Right renal pelvis (tissue), 4 donors: ENCODE measurements around the gene BBS1. TPM values are rescaled to one million over a fixed set of nuclear protein-coding genes. Genes with fewer than 3 reads are reported as not detected.
"Not testable (repeated sequence)": the region's sequence is repeated elsewhere in the genome, so short reads cannot be mapped to it uniquely, and the experiment has no call there.

ENCODE experiments used
- DNase-seq, 4 donors: peaks; one replicate each; pipeline ENCODE4 v3.0.0-alpha.2; 2013; ENCODE audit warnings: low read depth in 4 of 4, low spot score in 3 of 4, missing footprints in 1 of 4
- polyA plus RNA-seq, 4 donors: library from polyadenylated mRNA; unstranded; fragments of 120-200 nt; gene quantifications; one replicate each; pipeline ENCODE4 v1.2.1, GENCODE V29; 2013; ENCODE audit not compliant: insufficient read length in 4 of 4

Gene BBS1
- 10 to 100 TPM; 68.9 to 76.6 (median 76.0) TPM for polyA plus RNA-seq

DNA sequence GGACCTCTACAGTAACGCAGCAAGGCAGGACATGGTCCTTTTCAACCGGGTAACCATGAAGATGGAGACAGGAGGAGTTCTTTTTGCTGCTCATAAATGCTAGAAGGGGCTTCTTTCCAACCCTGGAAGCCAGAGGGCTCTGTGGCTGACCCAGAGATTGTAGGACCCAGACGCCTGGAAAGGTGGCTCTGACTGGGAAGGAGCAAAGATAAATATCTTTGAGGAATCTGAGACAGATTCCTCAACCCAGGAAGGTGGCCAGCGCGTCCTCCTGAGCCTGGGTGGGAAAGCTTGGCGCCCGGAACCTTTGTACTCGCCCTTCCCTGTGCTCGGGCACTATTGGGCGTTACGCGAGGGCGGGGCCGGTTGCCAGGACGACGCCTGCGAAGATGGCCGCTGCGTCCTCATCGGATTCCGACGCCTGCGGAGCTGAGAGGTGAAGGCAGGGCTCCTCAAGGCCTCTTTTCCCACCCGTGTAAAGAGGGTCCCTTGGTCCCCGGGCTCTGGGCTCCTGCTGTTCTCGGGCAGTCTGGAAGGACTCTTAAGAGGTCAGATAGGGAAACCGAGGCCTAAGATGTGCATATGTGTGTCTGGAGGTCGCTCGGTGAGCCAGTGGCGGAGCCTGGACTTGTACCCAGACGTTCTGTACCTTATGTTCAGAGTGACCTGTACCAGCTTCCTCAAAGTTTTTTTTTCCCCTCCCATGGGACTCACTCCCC lies at the start of gene BBS1:
Gene BBS1, plus strand, starts transcription at position 365 of the 719 bp plus-strand sequence. Its CDS starts 25 bp downstream, at position 390.
- DNase-seq = peak; percentile 62 to 73 (median 70)

DNA sequence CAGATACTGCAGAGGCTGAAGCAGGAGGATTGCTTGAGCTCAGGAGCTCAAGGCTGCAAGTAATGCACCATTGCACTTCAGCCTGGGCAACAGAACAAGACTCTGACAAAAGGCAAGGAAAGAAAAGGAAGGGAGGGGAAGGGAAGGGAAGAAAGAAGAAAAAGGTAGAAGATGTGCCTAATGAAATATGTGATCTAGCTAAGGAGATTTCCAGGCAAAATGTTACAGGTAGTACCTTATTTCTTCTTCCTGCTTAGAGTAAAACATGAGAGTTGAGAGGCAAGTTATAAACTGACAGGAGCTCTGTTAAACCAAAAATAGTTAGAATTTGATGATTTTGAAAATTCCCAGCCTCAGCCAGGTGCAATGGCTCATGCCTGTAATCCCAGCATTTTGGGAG lies 48.4 kb upstream of the BBS1 start:
- DNase-seq = no peak

DNA sequence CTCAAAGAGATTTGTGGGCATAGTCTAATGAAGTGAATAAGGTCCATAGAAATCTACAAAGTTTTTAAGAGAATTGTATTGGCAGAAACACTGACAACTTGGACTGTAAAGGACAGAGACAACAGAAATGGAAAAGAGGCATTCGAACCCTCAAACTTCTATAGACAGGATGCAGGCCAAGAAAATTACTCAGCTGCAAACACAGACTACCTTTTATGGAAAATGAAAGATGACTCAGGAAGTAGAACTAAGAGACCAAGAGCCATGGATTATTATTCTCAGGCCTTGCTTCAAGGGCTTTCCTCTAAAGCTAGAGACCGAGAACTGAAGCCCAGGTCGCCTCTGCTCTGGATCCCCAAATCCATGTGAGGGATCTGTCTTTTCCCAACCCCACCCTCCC lies 47.5 kb upstream of the BBS1 start:
- DNase-seq = no peak

DNA sequence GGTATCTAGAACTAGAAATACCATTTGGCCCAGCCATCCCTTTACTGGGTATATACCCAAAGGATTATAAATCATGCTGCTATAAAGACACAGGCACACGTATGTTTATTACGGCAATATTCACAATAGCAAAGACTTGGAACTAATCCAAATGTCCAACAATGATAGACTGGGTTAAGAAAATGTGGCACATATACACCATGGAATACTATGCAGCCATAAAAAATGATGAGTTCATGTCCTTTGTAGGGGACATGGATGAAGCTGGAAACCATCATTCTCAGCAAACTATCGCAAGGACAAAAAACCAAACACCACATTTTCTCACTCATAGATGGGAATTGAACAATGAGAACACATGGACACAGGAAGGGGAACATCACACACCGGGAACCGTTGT lies 46.3 kb upstream of the BBS1 start:
- DNase-seq = not testable (repeated sequence)

DNA sequence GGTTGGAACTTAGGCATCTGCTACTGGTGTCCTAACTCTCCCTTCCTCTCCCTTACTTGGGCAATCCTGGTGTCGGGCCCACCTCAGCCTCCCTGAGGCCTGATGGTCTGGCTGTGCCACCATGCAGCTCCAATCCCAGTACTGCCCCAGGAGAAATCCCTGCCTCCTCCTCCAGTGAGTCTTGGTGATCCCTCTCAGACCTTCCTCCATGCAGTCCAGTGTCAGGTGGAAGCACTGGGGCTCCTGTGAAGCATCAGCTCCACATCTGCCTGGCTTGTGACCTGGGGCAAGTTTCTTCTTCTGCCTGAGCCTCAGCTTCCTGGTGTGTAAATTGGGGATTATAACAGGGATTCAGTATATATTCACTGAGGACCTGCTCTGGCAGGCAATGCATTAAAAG lies 45.5 kb upstream of the BBS1 start:
- DNase-seq = no peak

DNA sequence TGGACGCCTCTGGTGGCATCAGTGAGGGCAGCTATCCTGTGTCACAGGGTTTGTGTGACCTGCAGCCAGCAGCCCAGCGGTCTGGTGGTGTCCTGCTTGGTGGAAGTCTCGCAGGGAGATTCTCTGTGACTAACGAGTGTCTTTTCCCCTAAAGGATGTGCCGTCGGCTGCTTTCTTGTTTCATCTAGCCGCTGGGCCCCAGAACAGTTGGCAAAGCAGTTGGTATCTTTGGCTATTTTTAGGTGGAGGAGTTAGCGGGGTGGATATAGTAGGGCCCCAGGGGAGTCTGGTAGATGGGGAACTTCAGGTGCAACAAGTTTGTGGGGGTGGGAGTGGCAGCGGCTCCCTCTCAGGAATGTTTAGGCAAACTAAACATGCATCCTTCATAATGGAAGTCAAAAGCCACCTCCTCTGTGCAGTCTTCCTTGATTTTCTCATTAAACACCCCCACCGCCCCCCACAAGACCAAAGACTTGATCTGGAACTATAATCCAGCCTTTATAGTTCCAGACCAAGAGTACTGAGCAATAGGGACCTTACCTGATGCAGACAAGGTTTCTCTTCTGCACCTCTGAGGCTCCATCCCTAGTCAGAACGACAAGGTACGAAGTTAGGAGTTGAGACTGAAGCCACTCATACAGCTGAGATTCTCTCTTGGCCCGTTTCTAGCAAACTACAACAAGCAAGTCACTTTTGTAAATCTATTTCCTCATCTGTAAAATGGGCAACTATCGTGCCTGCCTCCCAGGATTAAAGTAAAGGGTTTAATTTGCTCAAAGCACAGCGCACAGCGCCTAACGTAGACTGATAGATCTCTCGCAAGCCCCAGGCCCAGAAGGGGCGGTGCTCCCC lies 44.8 kb upstream of the BBS1 start:
- no peak for DNase-seq

DNA sequence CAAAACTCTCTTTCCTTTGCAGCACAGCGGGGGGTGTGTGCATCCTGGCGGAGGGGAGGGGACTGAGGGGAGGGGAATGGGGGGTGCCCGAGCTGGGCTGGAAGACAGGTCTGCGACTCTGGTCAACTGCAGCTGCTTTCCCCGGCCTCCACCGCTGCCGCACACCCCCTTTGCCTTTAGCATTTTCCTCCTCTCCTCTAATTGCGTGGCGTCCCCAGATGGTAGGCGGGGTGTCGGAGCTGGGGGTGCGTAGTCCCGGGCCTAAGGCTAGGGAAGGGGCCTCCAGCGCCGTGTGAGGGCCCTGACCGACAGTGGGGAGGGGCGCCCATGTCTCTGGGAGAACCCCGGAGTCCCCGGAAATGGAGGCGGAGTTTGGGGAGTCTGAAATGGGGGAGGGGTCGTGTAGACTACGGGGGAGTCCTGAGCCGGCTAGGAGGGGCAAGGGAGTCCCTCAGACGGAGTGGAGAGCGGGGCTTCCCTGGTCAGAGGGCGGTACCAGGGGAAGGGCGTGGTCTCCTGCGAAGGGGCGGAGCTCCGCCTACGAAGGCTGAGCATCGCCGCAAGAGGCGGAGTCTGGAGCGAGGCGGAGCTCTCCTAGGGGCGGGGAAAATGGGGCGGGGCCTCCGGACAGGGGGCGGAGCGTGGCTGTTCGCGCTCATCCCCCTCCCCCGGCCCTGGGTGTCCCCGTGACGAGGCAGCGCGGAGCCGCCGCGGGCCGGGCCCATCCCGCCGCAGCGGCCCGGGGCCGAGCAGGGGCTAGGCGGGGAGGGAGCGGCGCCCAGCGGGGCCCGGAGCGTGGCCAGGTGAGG lies 44.0 kb upstream of the BBS1 start, which contains the start of gene PELI3:
Gene PELI3, plus strand, starts transcription at position 681 of the 809 bp plus-strand sequence. CDS start 1,224 bp downstream, outside the sequence.
- peak; percentile 83 to 90 (median 86) for DNase-seq

DNA sequence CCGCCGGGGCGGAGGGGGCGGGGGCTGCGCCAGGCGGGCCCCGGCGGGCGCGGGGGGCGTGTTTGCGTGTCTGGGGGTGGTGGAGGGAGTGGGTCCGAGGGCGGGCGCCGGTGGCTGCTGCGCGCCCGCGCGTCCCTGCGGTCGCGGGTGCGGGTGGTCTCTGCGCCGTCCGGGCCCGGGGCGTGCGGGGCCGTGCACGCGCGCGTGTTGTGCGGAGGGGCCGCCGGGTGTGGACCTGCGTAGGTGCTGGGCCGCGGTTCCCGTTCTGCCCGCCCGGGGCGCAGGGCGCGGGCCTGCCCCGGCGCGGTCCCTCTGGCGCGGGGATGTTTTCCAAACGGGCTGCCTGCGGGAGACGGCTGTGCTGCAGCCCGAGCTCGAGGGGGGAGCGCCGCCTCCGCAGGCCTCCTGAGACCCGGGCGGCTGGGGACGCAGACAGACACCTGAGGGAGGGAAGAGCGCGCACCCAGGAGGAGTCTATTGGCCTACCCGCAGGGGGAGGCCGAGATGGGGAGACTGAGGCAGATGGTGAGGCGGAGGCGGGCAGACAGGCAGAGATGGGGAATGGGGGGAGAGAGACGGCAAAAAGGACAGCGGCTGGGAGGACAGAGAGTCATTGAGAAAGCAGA lies 43.3 kb upstream of the BBS1 start:
- no peak for DNase-seq

DNA sequence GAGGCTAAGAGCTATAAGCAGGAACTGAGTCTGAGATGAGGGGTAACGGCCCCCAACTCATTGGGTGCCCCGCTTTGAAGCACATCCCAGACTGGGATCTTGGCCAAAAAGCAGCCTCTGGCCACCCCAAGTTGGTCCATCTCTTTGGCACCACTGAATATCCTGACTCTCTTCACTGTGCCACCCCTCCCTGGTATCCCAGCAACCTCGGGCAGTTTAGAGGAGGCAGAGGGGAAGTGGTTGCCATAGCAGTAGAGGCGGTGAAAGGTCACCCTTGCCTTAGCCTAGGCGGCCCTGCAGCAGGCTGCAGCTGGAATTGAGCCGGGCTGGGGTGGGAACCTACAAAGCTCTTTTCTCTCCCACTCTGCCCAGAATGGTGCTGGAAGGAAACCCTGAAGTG lies 42.7 kb upstream of the BBS1 start:
- no peak for DNase-seq

DNA sequence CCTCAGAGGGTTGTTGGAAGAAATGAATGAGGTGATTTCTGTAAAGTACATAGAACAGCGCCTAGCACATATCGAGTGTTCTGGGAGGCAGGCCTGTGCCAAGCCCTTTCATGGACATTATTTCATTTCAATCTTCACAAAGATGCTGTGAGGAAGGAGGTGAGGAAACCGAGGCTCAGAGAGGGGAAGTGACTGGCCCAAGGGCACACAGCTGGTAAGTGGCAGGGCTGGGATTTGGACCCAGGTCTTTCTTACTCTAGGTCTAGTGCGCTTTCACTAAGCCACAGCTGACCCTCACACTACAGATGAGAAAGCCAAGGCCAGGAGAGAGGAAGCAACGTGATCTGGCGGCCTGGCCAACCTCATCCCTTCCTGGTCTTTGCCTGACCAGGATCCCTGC lies 41.7 kb upstream of the BBS1 start:
- no peak for DNase-seq

DNA sequence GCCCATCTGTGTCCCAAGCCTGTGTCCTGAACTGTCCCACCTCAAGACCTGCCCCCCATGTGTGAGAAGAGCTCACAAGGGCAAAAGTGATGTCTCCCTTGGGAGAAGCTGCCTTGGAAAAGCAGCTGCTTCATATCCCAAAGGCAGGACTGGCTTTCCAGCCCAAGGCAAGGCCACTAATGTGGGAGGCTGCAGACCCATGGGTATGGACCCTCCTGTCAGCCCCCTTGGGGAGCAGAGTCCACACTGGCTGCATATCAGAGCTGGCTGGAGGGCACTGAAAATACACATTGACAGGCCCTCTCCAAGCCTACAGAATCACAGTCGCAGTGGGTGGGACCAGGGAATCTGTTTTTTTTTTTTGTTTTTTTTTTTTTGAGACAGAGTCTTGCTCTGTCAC lies 41.0 kb upstream of the BBS1 start:
- DNase-seq = no peak

DNA sequence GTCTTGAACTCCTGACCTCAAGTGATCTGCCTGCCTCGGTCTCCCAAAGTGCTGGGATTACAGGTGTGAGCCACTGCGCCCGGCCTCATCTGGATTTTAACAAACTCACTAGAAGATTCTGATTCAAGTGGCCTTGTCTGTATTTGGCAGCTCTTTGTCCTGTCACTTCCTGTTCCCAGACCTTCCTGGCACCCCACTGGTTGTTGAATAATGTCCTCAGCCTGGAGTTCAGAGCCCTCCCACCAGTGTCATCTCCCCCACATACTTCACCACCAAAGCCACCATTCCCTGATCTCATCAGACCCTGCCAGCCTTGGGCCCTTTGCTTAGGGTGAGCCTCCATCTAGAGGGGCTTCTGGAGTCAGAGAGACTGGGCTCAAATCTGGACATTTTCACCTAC lies 40.4 kb upstream of the BBS1 start:
- no peak for DNase-seq

DNA sequence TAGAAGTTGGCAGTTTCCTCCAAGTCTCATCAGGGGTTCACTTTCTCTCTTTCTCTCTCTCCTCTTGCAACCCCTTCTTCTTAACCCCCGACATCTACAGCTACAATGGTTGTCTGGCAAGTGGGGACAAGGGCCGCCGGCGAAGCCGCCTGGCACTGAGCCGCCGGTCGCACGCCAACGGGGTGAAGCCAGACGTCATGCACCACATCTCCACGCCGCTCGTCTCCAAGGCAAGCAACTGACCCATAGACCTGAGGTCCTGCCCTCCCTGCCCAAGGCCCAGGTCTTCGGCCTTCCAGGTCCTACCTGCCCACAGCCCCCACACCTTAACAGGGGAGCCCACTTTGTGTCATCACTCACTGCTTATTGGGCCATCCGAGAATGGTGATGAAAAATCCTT lies 39.3 kb upstream of the BBS1 start:
- DNase-seq = no peak

DNA sequence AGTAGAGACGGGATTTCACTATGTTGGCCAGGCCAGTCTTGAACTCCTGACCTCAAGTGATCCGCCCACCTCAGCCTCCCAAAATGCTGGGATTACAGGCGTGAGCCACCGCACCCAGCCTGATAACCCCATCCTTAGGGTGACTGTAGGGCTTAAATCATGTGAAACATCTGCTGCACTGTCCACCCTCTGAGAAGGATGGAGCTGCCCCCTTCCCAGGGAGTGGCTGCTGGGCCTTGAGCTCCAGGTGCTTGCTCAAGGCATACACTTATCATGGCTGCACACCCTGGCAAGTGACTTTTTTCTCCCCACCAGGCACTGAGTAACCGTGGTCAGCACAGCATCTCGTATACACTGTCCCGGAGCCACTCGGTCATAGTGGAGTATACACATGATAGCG lies 38.4 kb upstream of the BBS1 start:
- no peak for DNase-seq

DNA sequence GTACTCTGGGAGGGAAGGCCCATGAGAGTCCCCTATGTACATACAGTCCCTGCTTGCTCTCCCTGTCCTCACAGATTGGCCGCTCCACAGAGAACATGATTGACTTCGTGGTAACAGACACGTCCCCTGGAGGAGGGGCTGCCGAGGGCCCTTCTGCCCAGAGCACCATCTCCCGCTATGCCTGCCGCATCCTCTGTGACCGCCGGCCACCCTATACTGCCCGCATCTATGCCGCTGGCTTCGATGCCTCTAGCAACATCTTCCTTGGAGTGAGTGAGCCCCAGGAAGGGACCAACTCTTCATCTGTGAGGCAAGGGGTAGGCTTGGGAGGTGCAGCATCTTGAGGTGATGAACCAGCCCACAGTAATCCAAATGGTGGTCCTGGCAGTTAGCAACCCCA lies 37.3 kb upstream of the BBS1 start:
- no peak for DNase-seq

DNA sequence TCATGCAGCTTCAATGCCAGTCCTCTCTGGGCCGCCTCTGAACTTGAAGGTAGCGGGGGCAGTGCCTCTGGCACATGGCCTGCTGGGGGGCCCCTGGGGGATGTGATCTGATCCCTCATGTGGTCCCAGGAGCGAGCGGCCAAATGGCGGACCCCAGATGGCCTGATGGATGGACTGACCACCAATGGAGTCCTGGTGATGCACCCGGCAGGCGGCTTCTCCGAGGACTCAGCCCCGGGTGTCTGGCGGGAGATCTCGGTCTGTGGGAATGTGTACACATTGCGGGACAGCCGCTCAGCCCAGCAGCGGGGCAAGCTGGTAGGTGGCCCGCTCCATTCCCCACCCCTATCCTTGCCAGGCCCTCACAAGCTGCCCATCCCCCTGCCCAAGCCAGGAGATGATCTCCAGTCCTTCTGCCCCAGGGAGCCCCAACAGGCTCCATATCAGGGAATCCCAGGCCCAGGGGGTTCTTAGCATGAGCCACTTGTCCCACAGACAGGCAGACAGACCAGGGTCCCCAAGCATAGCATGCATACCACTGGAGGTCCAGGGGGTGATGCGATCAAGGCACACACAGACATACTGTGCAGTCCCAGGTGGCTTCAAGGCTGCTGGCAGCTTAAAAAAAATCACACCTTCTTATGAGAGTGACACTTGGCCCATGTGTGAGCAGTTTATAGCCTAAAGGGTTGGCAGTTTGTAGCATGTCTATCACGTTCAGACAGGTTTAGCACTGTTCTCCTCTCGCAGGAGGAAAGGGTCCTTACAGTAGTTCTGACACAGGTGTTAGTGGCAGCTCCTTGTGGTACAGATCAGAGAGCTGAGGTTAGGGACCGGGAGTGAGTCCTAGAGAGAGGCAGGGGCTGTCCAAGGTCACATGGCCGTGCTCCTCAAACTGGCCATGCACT lies 36.6 kb upstream of the BBS1 start:
- DNase-seq = no peak

DNA sequence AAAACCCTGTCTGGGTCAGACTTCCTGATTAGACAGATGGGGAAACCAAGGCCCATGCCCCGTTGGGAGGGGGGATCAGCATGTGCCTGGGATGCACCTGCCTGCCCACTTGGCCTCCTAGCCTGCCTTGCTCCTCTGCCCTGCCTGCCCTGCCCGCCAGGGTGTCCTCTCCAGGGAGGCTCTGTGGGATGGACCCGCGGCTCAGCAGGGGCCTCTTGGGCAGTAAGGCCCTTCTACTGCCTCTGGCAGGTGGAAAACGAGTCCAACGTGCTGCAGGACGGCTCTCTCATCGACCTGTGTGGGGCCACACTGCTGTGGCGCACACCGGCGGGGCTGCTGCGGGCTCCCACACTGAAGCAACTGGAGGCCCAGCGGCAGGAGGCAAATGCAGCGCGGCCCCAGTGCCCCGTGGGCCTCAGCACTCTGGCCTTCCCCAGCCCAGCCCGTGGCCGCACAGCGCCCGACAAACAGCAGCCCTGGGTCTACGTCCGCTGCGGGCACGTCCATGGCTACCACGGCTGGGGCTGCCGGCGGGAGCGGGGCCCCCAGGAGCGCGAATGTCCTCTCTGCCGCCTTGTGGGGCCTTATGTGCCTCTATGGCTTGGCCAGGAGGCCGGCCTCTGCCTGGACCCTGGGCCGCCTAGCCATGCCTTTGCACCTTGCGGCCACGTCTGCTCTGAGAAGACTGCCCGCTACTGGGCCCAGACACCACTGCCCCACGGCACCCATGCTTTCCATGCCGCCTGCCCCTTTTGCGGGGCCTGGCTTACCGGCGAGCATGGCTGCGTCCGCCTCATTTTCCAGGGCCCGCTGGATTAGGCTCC lies 34.9 kb upstream of the BBS1 start:
- DNase-seq = no peak

DNA sequence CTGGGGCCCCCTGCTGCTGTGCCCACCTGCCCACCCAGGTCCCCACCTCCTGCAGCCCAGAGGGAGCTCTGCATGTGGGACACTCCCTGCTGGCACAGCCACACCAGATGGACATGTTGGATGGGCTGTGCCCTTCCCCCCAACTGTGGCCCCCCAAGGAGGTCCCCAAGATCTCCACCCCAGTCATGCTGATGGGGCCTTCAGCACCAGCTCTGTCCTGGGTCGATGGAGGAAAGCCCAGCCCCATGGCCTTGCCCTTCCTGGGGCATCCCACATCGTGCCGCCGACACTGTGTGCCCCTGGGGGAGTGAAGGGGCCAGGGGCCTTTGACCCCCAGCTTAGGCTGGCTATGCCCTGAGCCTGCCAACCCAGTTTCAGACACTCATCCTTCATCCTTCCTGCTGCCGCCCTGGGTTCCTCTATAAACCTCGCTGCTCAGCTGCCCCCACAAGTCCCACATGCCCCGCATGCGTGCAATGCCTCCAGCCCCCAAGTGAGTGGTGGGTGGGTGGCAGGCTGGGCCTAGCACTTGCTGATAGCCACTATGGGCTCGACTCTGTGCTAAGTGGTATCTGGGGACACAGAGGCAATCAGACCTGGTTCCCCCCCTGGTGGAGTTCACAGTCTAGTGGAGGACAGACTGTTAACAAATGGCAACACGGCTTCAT lies 34.1 kb upstream of the BBS1 start:
- no peak for DNase-seq
